GM19397 (cell line): ENCODE results near the gene EGFR.

Source experiments
- ATAC-seq: cut with Tn5 transposase; IDR thresholded peaks from one replicate; pipeline ENCODE4 v1.9.1; 2021; ENCODE audit warnings: mild to moderate bottlenecking, moderate library complexity; ENCODE audit not compliant: unreplicated experiment

EGFR gene

GRCh38 chr7:55181762-55182161 lies 162.9 kb downstream of the EGFR start:
- no peak for ATAC-seq

GRCh38 chr7:55183897-55184296 lies 165.1 kb downstream of the EGFR start:
- no peak for ATAC-seq

- ATAC-seq = no peak
These were observed 166.5 kb downstream of the EGFR start for GRCh38 chr7:55185321-55185802.

GRCh38 chr7:55185941-55186609 lies 167.3 kb downstream of the EGFR start:
- ATAC-seq = no peak

GRCh38 chr7:55187701-55188491 lies 169.1 kb downstream of the EGFR start:
- ATAC-seq = no peak

- no peak for ATAC-seq
These were observed 169.8 kb downstream of the EGFR start for GRCh38 chr7:55188590-55189138.

GRCh38 chr7:55189146-55189766 lies 170.4 kb downstream of the EGFR start:
- no peak for ATAC-seq

- no peak for ATAC-seq
These were observed 171.1 kb downstream of the EGFR start for GRCh38 chr7:55189878-55190436.

- no peak for ATAC-seq
These were observed 171.8 kb downstream of the EGFR start for GRCh38 chr7:55190511-55191160.

- ATAC-seq = no peak
These were observed 172.5 kb downstream of the EGFR start for GRCh38 chr7:55191161-55191925.

GRCh38 chr7:55191926-55192692 lies 173.3 kb downstream of the EGFR start:
- no peak for ATAC-seq

GRCh38 chr7:55192723-55193122 lies 173.9 kb downstream of the EGFR start:
- ATAC-seq = no peak

GRCh38 chr7:55193245-55193644 lies 174.4 kb downstream of the EGFR start:
- ATAC-seq = no peak

GRCh38 chr7:55194522-55194921 lies 175.7 kb downstream of the EGFR start:
- no peak for ATAC-seq

GRCh38 chr7:55198634-55199392 lies 180.0 kb downstream of the EGFR start:
- no peak for ATAC-seq

- no peak for ATAC-seq
These were observed 180.6 kb downstream of the EGFR start for GRCh38 chr7:55199418-55199817.

GRCh38 chr7:55200441-55200840 lies 181.6 kb downstream of the EGFR start:
- no peak for ATAC-seq

- ATAC-seq = no peak
These were observed 183.5 kb downstream of the EGFR start for GRCh38 chr7:55202150-55202913.
